Gastrocnemius medialis (tissue), 4 donors: ENCODE data around the gene FLNB. TPM values are rescaled to one million over a fixed set of nuclear protein-coding genes. Genes with fewer than 3 reads are reported as not detected.

ENCODE experiments used
- ATAC-seq, 2 donors: fragments of 150-250 bp; one replicate each; pipeline ENCODE4 v1.9.1; 2016
- DNase-seq, 2 donors: peaks; one replicate each; pipeline ENCODE4 v3.0.0-alpha.2; 2019
- H3K27ac ChIP-seq, 4 donors: fragments of 200-600 bp; sonication (generic); 1 replicate in 1 of 4; 2 replicates in 3 of 4; pipeline ENCODE4 v1.5.1; 2016 to 2018; ENCODE audit warnings: mild to moderate bottlenecking in 2 of 4, moderate library complexity in 1 of 4
- H3K27me3 ChIP-seq, 3 donors: fragments of 200-600 bp; sonication (generic) in 2 of 3; 1 replicate in 1 of 3; 2 replicates in 2 of 3; pipeline versions ENCODE4 v1.5.1 to v1.6.0; 2016 to 2019; ENCODE audit warnings: mild to moderate bottlenecking in 1 of 3, moderate library complexity in 1 of 3
- H3K36me3 ChIP-seq, 2 donors: fragments of 200-600 bp; sonication (generic) in 1 of 2; one replicate each; pipeline ENCODE4 v1.5.1; 2017 to 2018
- H3K4me1 ChIP-seq, 2 donors: fragments of 200-600 bp; sonication (generic) in 1 of 2; one replicate each; pipeline ENCODE4 v1.5.1; 2016 to 2017; ENCODE audit warnings: mild to moderate bottlenecking in 2 of 2
- H3K4me3 ChIP-seq, 4 donors: fragments of 200-600 bp; sonication (generic) in 3 of 4; 1 replicate in 1 of 4; 2 replicates in 3 of 4; pipeline ENCODE4 v1.5.1; 2016 to 2019; ENCODE audit warnings: mild to moderate bottlenecking in 2 of 4
- H3K9me3 ChIP-seq, 3 donors: fragments of 200-600 bp; sonication (generic) in 2 of 3; 1 replicate in 1 of 3; 2 replicates in 2 of 3; pipeline ENCODE4 v1.5.1; 2016 to 2019
- CTCF ChIP-seq, 5 experiments: fragments of 450-650 bp in 3 of 5; fragments of 200-600 bp in 2 of 5; sonication (generic) in 2 of 5; IDR thresholded peaks in 4 of 5; conservative IDR thresholded peaks in 1 of 5; 1 replicate in 4 of 5; 2 replicates in 1 of 5; pipeline ENCODE4 v1.5.1; 2016 to 2019; ENCODE audit warnings: antibody characterized with exemption in 5 of 5, mild to moderate bottlenecking in 3 of 5, moderate library complexity in 3 of 5
- POLR2A ChIP-seq, 2 donors: fragments of 450-650 bp; IDR thresholded peaks; one replicate each; pipeline ENCODE4 v1.6.1; 2017; ENCODE audit warnings: antibody characterized with exemption in 2 of 2, mild to moderate bottlenecking in 2 of 2, moderate library complexity in 2 of 2
- in situ Hi-C, 4 donors: fragments of 200-750 bp; cut with MboI; loops; one replicate each; pipeline versions ENCODE4 v1.15.0 to v1.8.0; 2017; ENCODE audit warnings: low sequenced_read_pairs in 4 of 4
- intact Hi-C: fragments of 100-400 bp; cut with DNase I; formaldehyde crosslinking; loops from one replicate; pipeline ENCODE4 v1.15.1; 2023; ENCODE audit warnings: low total_unique reads
- total RNA-seq, 4 donors: library from RNA; depleted of rRNA; stranded (reverse); fragments of >200 nt; gene quantifications; one replicate each; pipeline versions ENCODE4 v1.1.0 to v1.2.3, GENCODE V29; 2016

Gene FLNB
- total RNA-seq, 4 donors from 2014 or later, result 10.9 to 21.5 (median 12.0) TPM

- DNase-seq (peak in 1 of 2 donors; percentile 37), ATAC-seq (peak; percentile 42 to 44)
- no peaks in the 10 kb centered on the region for H3K27me3 ChIP-seq
- peaks cover 0 to 2% of the 10 kb centered on the region in 2 donors for H3K4me1 ChIP-seq
- no peak overlapping the region for H3K4me3 ChIP-seq
- in situ Hi-C loops (no loop called here), intact Hi-C loops (no loop called here)
- H3K27ac ChIP-seq, result peak overlapping the region in 1 of 4 donors; percentile 28
- TF ChIP-seq CTCF (IDR thresholded peaks at IDR 0.05 in 4 of 5, conservative IDR thresholded peaks at IDR 0.05 in 1 of 5), result no peak
- no peak for TF ChIP-seq POLR2A (IDR thresholded peaks at IDR 0.05)
- H3K36me3 ChIP-seq, result no peaks in the 10 kb centered on the region
- no peaks in the 10 kb centered on the region for H3K9me3 ChIP-seq
Observed at GRCh38 chr3:58161435-58162398, 153.5 kb downstream of the FLNB start.

- no peak for TF ChIP-seq POLR2A (IDR thresholded peaks at IDR 0.05)
- TF ChIP-seq CTCF (IDR thresholded peaks at IDR 0.05 in 4 of 5, conservative IDR thresholded peaks at IDR 0.05 in 1 of 5), result no peak
- H3K4me3 ChIP-seq, result no peak overlapping the region
- intact Hi-C loops (no loop called here), in situ Hi-C loops (no loop called here)
- H3K4me1 ChIP-seq, result peaks cover 0 to 2% of the 10 kb centered on the region in 2 donors
- H3K27me3 ChIP-seq, result no peaks in the 10 kb centered on the region
- no peak for ATAC-seq
- DNase-seq, result no peak
- H3K9me3 ChIP-seq, result no peaks in the 10 kb centered on the region
- no peaks in the 10 kb centered on the region for H3K36me3 ChIP-seq
- no peak overlapping the region for H3K27ac ChIP-seq
Observed at GRCh38 chr3:58163234-58163633, 155.0 kb downstream of the FLNB start.

GRCh38 chr3:58164199-58164879 is 156.1 kb downstream of the FLNB start:
- no peak for DNase-seq
- TF ChIP-seq POLR2A (IDR thresholded peaks at IDR 0.05), result no peak
- no peak for TF ChIP-seq CTCF (IDR thresholded peaks at IDR 0.05 in 4 of 5, conservative IDR thresholded peaks at IDR 0.05 in 1 of 5)
- H3K9me3 ChIP-seq, result no peaks in the 10 kb centered on the region
- no peak overlapping the region for H3K27ac ChIP-seq
- no peaks in the 10 kb centered on the region for H3K36me3 ChIP-seq
- H3K4me3 ChIP-seq, result no peak overlapping the region
- intact Hi-C loops (no loop called here), in situ Hi-C loops (no loop called here)
- peaks cover 0 to 2% of the 10 kb centered on the region in 2 donors for H3K4me1 ChIP-seq
- H3K27me3 ChIP-seq, result no peaks in the 10 kb centered on the region
- no peak for ATAC-seq

GRCh38 chr3:58164906-58165821 is 156.9 kb downstream of the FLNB start:
- Histone ChIP-seq H3K9me3 (no peaks in the 10 kb centered on the region), H3K4me1 (peaks cover 0 to 2% of the 10 kb centered on the region in 2 donors), H3K27me3 (no peaks in the 10 kb centered on the region), H3K36me3 (no peaks in the 10 kb centered on the region), H3K4me3 (no peak overlapping the region), H3K27ac (no peak overlapping the region)
- in situ Hi-C loops, result no loop called here
- ATAC-seq, result no peak
- intact Hi-C loops, result no loop called here
- no peak for TF ChIP-seq POLR2A (IDR thresholded peaks at IDR 0.05)
- no peak for TF ChIP-seq CTCF (IDR thresholded peaks at IDR 0.05 in 4 of 5, conservative IDR thresholded peaks at IDR 0.05 in 1 of 5)
- DNase-seq, result no peak
